ENCODE results near the gene SDK2.

- TF ChIP-seq POLR2A (IDR thresholded peaks at IDR 0.05; ENCODE audit: low read depth, low read length): no peak
- no peak for TF ChIP-seq POLR2AphosphoS5 (IDR thresholded peaks at IDR 0.05; ENCODE audit: low read depth, low read length)
Observed at GRCh38 chr17:73547790-73548189, 96.5 kb downstream of the SDK2 start.
